Peyer's patch (tissue), 4 donors: ENCODE measurements around the gene PPP1R13L.

Experiments
- POLR2A ChIP-seq, 2 donors: fragments of 450-650 bp; IDR thresholded peaks; one replicate each; pipeline ENCODE4 v1.5.1; 2017; ENCODE audit warnings: antibody characterized with exemption in 2 of 2, mild to moderate bottlenecking in 2 of 2, moderate library complexity in 2 of 2
- TF ChIP-seq, protein P1 (sequence below), 6 experiments: fragments of 450-650 bp in 4 of 6; fragments of 200-600 bp in 2 of 6; sonication (generic) in 1 of 6; IDR thresholded peaks; one replicate each; pipeline ENCODE4 v1.5.1; 2017 to 2019; ENCODE audit warnings: antibody characterized with exemption in 6 of 6, mild to moderate bottlenecking in 3 of 6, moderate library complexity in 1 of 6

DNA sequence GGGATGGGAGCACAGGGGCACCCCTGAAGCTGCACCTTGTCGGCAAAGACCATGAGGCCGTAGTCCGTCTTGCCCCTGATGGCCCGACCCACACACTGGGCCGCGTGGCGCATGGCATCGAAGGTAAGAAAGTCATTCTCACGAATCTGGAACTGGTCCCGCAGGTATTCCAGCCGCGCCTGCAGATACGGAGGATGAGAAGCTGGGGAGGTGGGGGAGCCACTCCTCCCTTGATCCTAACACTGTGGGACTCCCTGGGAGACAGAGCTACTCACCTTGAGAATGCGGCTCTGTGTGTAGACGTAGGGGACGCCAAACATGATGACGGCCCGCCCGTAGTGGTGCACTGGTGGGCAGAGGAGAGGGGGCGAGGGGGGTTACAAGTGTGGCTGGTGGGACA lies 52.4 kb downstream of the PPP1R13L start:
- TF ChIP-seq, protein P1, sequence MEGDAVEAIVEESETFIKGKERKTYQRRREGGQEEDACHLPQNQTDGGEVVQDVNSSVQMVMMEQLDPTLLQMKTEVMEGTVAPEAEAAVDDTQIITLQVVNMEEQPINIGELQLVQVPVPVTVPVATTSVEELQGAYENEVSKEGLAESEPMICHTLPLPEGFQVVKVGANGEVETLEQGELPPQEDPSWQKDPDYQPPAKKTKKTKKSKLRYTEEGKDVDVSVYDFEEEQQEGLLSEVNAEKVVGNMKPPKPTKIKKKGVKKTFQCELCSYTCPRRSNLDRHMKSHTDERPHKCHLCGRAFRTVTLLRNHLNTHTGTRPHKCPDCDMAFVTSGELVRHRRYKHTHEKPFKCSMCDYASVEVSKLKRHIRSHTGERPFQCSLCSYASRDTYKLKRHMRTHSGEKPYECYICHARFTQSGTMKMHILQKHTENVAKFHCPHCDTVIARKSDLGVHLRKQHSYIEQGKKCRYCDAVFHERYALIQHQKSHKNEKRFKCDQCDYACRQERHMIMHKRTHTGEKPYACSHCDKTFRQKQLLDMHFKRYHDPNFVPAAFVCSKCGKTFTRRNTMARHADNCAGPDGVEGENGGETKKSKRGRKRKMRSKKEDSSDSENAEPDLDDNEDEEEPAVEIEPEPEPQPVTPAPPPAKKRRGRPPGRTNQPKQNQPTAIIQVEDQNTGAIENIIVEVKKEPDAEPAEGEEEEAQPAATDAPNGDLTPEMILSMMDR (IDR thresholded peaks at IDR 0.05), result no peak
- TF ChIP-seq POLR2A (IDR thresholded peaks at IDR 0.05), result no peak
